Mesenchymal stem cell (in vitro differentiated cells and primary cell): ENCODE data around the gene LRRC43.

ENCODE experiments used
- DNase-seq: peaks from one replicate; pipeline ENCODE4 v3.0.0-alpha.2; 2013
- H2AFZ ChIP-seq: one replicate; pipeline ENCODE4 v1.6.1; 2013; ENCODE audit warnings: low read depth, mild to moderate bottlenecking, control low read depth, inconsistent platforms, low read length, moderate library complexity
- H2AK5ac ChIP-seq: 2 replicates; pipeline ENCODE4 v1.6.1; 2013; ENCODE audit warnings: low read length, moderate library complexity, mild to moderate bottlenecking, inconsistent platforms; ENCODE audit not compliant: severe bottlenecking
- H2BK120ac ChIP-seq: one replicate; pipeline ENCODE4 v1.6.1; 2013; ENCODE audit warnings: low read depth, mild to moderate bottlenecking, inconsistent platforms, low read length, moderate library complexity
- H2BK12ac ChIP-seq, 2 experiments: one replicate each; pipeline ENCODE4 v1.6.1; 2013; ENCODE audit warnings: inconsistent platforms in 2 of 2, low read length in 2 of 2, mild to moderate bottlenecking in 2 of 2, moderate library complexity in 2 of 2, control low read depth in 1 of 2
- H2BK15ac ChIP-seq: one replicate; pipeline ENCODE4 v1.6.1; 2013; ENCODE audit warnings: mild to moderate bottlenecking, low read depth, inconsistent platforms; ENCODE audit not compliant: poor library complexity, severe bottlenecking
- H2BK5ac ChIP-seq: 2 replicates; pipeline ENCODE4 v1.6.1; 2013; ENCODE audit warnings: low read depth, mild to moderate bottlenecking, low read length, control low read depth, inconsistent platforms; ENCODE audit not compliant: poor library complexity, severe bottlenecking
- H3K14ac ChIP-seq, 2 experiments: one replicate each; pipeline ENCODE4 v1.6.1; 2013; ENCODE audit warnings: inconsistent platforms in 2 of 2, low read length in 2 of 2, control low read depth in 1 of 2, mild to moderate bottlenecking in 1 of 2, moderate library complexity in 1 of 2
- H3K18ac ChIP-seq, 2 experiments: one replicate each; pipeline ENCODE4 v1.6.1; 2013; ENCODE audit warnings: inconsistent platforms in 2 of 2, low read length in 2 of 2, control low read depth in 1 of 2, low read depth in 1 of 2, mild to moderate bottlenecking in 1 of 2
- H3K23ac ChIP-seq, 2 experiments: one replicate each; pipeline ENCODE4 v1.6.1; 2013; ENCODE audit warnings: inconsistent platforms in 2 of 2, low read length in 2 of 2, mild to moderate bottlenecking in 2 of 2, moderate library complexity in 2 of 2, control low read depth in 1 of 2
- H3K27ac ChIP-seq: 2 replicates; pipeline ENCODE4 v1.5.1; 2013; ENCODE audit warnings: mild to moderate bottlenecking, moderate library complexity, low read length, control low read depth, inconsistent platforms; ENCODE audit not compliant: poor library complexity, severe bottlenecking
- H3K27me3 ChIP-seq, 2 experiments: 2 replicates each; pipeline versions ENCODE4 v1.6.1 to v1.7.0; 2013; ENCODE audit warnings: low read length in 2 of 2, mild to moderate bottlenecking in 2 of 2, moderate library complexity in 2 of 2, control low read depth in 1 of 2, inconsistent platforms in 1 of 2; ENCODE audit not compliant: control insufficient read depth in 1 of 2, insufficient read depth in 1 of 2
- H3K36me3 ChIP-seq, 2 experiments: 2 replicates each; pipeline versions ENCODE4 v1.6.1 to v1.7.0; 2013; ENCODE audit warnings: low read length in 2 of 2, control low read depth in 1 of 2, inconsistent platforms in 1 of 2, low read depth in 1 of 2, mild to moderate bottlenecking in 1 of 2; ENCODE audit not compliant: insufficient read depth in 2 of 2, control insufficient read depth in 1 of 2
- H3K4ac ChIP-seq, 2 experiments: one replicate each; pipeline ENCODE4 v1.6.1; 2013; ENCODE audit warnings: inconsistent platforms in 2 of 2, low read length in 2 of 2, mild to moderate bottlenecking in 2 of 2, moderate library complexity in 2 of 2, control low read depth in 1 of 2, low read depth in 1 of 2
- H3K4me1 ChIP-seq: 2 replicates; pipeline ENCODE4 v1.6.1; 2013; ENCODE audit warnings: low read depth, low read length, control low read depth; ENCODE audit not compliant: control insufficient read depth, insufficient read depth
- H3K4me2 ChIP-seq: 2 replicates; pipeline ENCODE4 v1.6.1; 2013; ENCODE audit warnings: low read length, mild to moderate bottlenecking, inconsistent platforms; ENCODE audit not compliant: poor library complexity, severe bottlenecking
- H3K4me3 ChIP-seq, 2 experiments: 2 replicates each; pipeline versions ENCODE4 v1.5.1 to v1.7.0; 2013; ENCODE audit warnings: low read length in 2 of 2, mild to moderate bottlenecking in 2 of 2, control low read depth in 1 of 2, low read depth in 1 of 2; ENCODE audit not compliant: insufficient read depth in 1 of 2
- H3K79me1 ChIP-seq: replicated peaks from 2 replicates; pipeline ENCODE4 v1.6.1; 2013; ENCODE audit warnings: mild to moderate bottlenecking, control low read depth, low read length, inconsistent platforms; ENCODE audit not compliant: poor library complexity, severe bottlenecking
- H3K9ac ChIP-seq: 2 replicates; pipeline ENCODE4 v1.7.0; 2013; ENCODE audit warnings: mild to moderate bottlenecking, low read length, moderate library complexity
- H3K9me3 ChIP-seq: 2 replicates; pipeline ENCODE4 v1.7.0; 2013; ENCODE audit warnings: mild to moderate bottlenecking, low read length; ENCODE audit not compliant: control insufficient read depth
- H4K8ac ChIP-seq: one replicate; pipeline ENCODE4 v1.6.1; 2013; ENCODE audit warnings: inconsistent platforms, mild to moderate bottlenecking, low read length, moderate library complexity
- H4K91ac ChIP-seq: one replicate; pipeline ENCODE4 v1.6.1; 2013; ENCODE audit warnings: mild to moderate bottlenecking, low read length, inconsistent platforms
- WGBS: methylation state at CpG from one replicate; pipeline ENCODE4 v1.1.7; 2013; ENCODE audit warnings: mixed read lengths; 5-methylcytosine and 5-hydroxymethylcytosine counted together

The LRRC43 gene

GRCh38 chr12:122195405-122195804 lies 12.5 kb downstream of the LRRC43 start:
- H3K23ac ChIP-seq: no peak overlapping the region
- no peak overlapping the region for H2BK5ac ChIP-seq
- H2BK15ac ChIP-seq: no peak overlapping the region
- no peaks in the 10 kb centered on the region for H3K79me1 ChIP-seq
- peaks cover 4% of the 10 kb centered on the region for H3K4me1 ChIP-seq
- H3K4me3 ChIP-seq: no peak overlapping the region
- H2AK5ac ChIP-seq: no peak overlapping the region
- no peak overlapping the region for H3K18ac ChIP-seq
- H3K27me3 ChIP-seq: peaks cover 0 to 29% of the 10 kb centered on the region in 2 experiments
- no peak overlapping the region for H4K91ac ChIP-seq
- H3K9ac ChIP-seq: no peak overlapping the region
- H2BK12ac ChIP-seq: no peak overlapping the region
- H3K9me3 ChIP-seq: peaks cover 15% of the 10 kb centered on the region
- 88% methylated on average over 4 of the region's 4 CpGs for WGBS
- H4K8ac ChIP-seq: no peak overlapping the region
- no peaks in the 10 kb centered on the region for H3K36me3 ChIP-seq
- no peak overlapping the region for H3K14ac ChIP-seq
- DNase-seq: no peak
- H2BK120ac ChIP-seq: no peak overlapping the region
- H2AFZ ChIP-seq: no peak overlapping the region
- no peak overlapping the region for H3K4ac ChIP-seq
- H3K27ac ChIP-seq: no peak overlapping the region
- H3K4me2 ChIP-seq: no peak overlapping the region

- Histone ChIP-seq H3K79me1 (no peaks in the 10 kb centered on the region), H4K91ac (no peak overlapping the region), H3K27ac (no peak overlapping the region), H2BK15ac (no peak overlapping the region), H3K27me3 (peaks cover 0 to 40% of the 10 kb centered on the region in 2 experiments), H3K18ac (no peak overlapping the region), H2AK5ac (no peak overlapping the region), H3K9me3 (peaks cover 15% of the 10 kb centered on the region), H2BK120ac (no peak overlapping the region), H3K4me1 (peaks cover 4% of the 10 kb centered on the region), H3K14ac (no peak overlapping the region), H2BK5ac (no peak overlapping the region), H3K4me3 (no peak overlapping the region), H2BK12ac (no peak overlapping the region), H3K4me2 (no peak overlapping the region), H2AFZ (no peak overlapping the region), H3K4ac (no peak overlapping the region), H3K23ac (no peak overlapping the region), H4K8ac (no peak overlapping the region), H3K36me3 (no peaks in the 10 kb centered on the region), H3K9ac (no peak overlapping the region)
- no CpG with 5 or more reads among the region's 1 CpG for WGBS
- no peak for DNase-seq
Measured at GRCh38 chr12:122197612-122197966, 14.7 kb downstream of the LRRC43 start.

- Histone ChIP-seq H2BK120ac (no peak overlapping the region), H3K4me2 (no peak overlapping the region), H2AFZ (no peak overlapping the region), H3K9ac (no peak overlapping the region), H3K9me3 (peaks cover 14% of the 10 kb centered on the region), H3K4me3 (no peak overlapping the region), H4K91ac (no peak overlapping the region), H3K14ac (no peak overlapping the region), H2BK5ac (no peak overlapping the region), H3K27me3 (peaks cover 3 to 56% of the 10 kb centered on the region in 2 experiments), H3K27ac (no peak overlapping the region), H3K4me1 (peaks cover 20% of the 10 kb centered on the region), H3K18ac (no peak overlapping the region), H3K23ac (no peak overlapping the region), H2BK15ac (no peak overlapping the region), H3K36me3 (no peaks in the 10 kb centered on the region), H4K8ac (no peak overlapping the region), H3K79me1 (no peaks in the 10 kb centered on the region), H3K4ac (no peak overlapping the region), H2BK12ac (no peak overlapping the region), H2AK5ac (no peak overlapping the region)
- WGBS: 91% methylated on average over 29 of the region's 29 CpGs
- DNase-seq: no peak
Measured at GRCh38 chr12:122199484-122200355, 16.8 kb downstream of the LRRC43 start.

- H3K23ac ChIP-seq: no peak overlapping the region
- H3K79me1 ChIP-seq: no peaks in the 10 kb centered on the region
- peak overlapping the region in 1 of 2 experiments; percentile 22 for H3K4me3 ChIP-seq
- peaks cover 23% of the 10 kb centered on the region for H3K4me1 ChIP-seq
- no peak overlapping the region for H2BK15ac ChIP-seq
- no peak for DNase-seq
- H3K18ac ChIP-seq: no peak overlapping the region
- H3K9me3 ChIP-seq: peaks cover 8% of the 10 kb centered on the region
- no peak overlapping the region for H2BK5ac ChIP-seq
- WGBS: 78% methylated on average over 17 of the region's 24 CpGs
- H3K14ac ChIP-seq: no peak overlapping the region
- no peak overlapping the region for H3K27ac ChIP-seq
- H3K27me3 ChIP-seq: peaks cover 12 to 65% of the 10 kb centered on the region in 2 experiments
- no peak overlapping the region for H3K9ac ChIP-seq
- peak overlapping the region; percentile 35 for H4K91ac ChIP-seq
- no peak overlapping the region for H2AFZ ChIP-seq
- no peak overlapping the region for H3K4me2 ChIP-seq
- no peak overlapping the region for H2BK12ac ChIP-seq
- H2AK5ac ChIP-seq: no peak overlapping the region
- no peak overlapping the region for H2BK120ac ChIP-seq
- H3K36me3 ChIP-seq: no peaks in the 10 kb centered on the region
- no peak overlapping the region for H4K8ac ChIP-seq
- H3K4ac ChIP-seq: no peak overlapping the region
Measured at GRCh38 chr12:122200541-122201175, 17.7 kb downstream of the LRRC43 start.
